Progenitor cell of endocrine pancreas (in vitro differentiated cells): ENCODE data around the gene IPO11. TPM values are rescaled to one million over a fixed set of nuclear protein-coding genes. Genes with fewer than 3 reads are reported as not detected.

Experiments used
- DNase-seq: peaks from one replicate; pipeline ENCODE4 v3.0.0; 2021; ENCODE audit warnings: low spot score; ENCODE audit not compliant: unreplicated experiment
- H3K27ac Mint-ChIP-seq: 2 replicates; pipeline ENCODE4 v1.8.0; 2021; ENCODE audit warnings: mild to moderate bottlenecking, moderate library complexity, mixed read lengths
- H3K27me3 Mint-ChIP-seq: 2 replicates; pipeline ENCODE4 v1.8.0; 2021; ENCODE audit warnings: mixed read lengths
- H3K36me3 Mint-ChIP-seq: 2 replicates; pipeline ENCODE4 v1.8.0; 2022; ENCODE audit warnings: mixed read lengths; ENCODE audit not compliant: insufficient read depth
- H3K4me1 Mint-ChIP-seq: 2 replicates; pipeline ENCODE4 v1.8.0; 2021; ENCODE audit warnings: low read depth, mixed read lengths
- H3K4me3 Mint-ChIP-seq: 2 replicates; pipeline ENCODE4 v1.8.0; 2021; ENCODE audit warnings: low read depth, mild to moderate bottlenecking, moderate library complexity, mixed read lengths
- H3K9me3 Mint-ChIP-seq: 2 replicates; pipeline ENCODE4 v1.8.0; 2021; ENCODE audit warnings: low read depth, mixed read lengths
- CTCF ChIP-seq: fragments of 200-600 bp; sonication (generic); IDR thresholded peaks from one replicate; pipeline ENCODE4 v1.5.0; 2021; ENCODE audit warnings: antibody characterized with exemption, mild to moderate bottlenecking; ENCODE audit not compliant: unreplicated experiment
- total RNA-seq: library from RNA; stranded (reverse); gene quantifications from 2 replicates; pipeline ENCODE4 v1.2.1, GENCODE V29; 2021

Gene IPO11
- total RNA-seq, 1 donor from 2014 or later: 32.7 TPM

GRCh38 chr5:62542720-62543119 is 130.2 kb downstream of the IPO11 start:
- Mint-ChIP-seq H3K4me3 (no peak overlapping the region), H3K27ac (no peak overlapping the region), H3K36me3 (peaks cover 28% of the 10 kb centered on the region)

GRCh38 chr5:62547945-62548630 is 135.5 kb downstream of the IPO11 start:
- Mint-ChIP-seq H3K9me3 (peaks cover 10% of the 10 kb centered on the region), H3K4me3 (no peak overlapping the region), H3K4me1 (peaks cover 4% of the 10 kb centered on the region), H3K36me3 (peaks cover 24% of the 10 kb centered on the region), H3K27me3 (no peaks in the 10 kb centered on the region), H3K27ac (no peak overlapping the region)
- no peak for TF ChIP-seq CTCF
- DNase-seq: no peak

More at GRCh38 chr5:62542720-62543119, 130.2 kb downstream of the IPO11 start:
- no peak for DNase-seq
- H3K9me3 Mint-ChIP-seq: peaks cover 10% of the 10 kb centered on the region
- H3K4me1 Mint-ChIP-seq: peaks cover 4% of the 10 kb centered on the region
- H3K27me3 Mint-ChIP-seq: no peaks in the 10 kb centered on the region
- no peak for TF ChIP-seq CTCF

- Mint-ChIP-seq H3K27ac (no peak overlapping the region), H3K9me3 (no peaks in the 10 kb centered on the region), H3K4me1 (no peaks in the 10 kb centered on the region), H3K4me3 (no peak overlapping the region), H3K36me3 (peaks cover 9% of the 10 kb centered on the region), H3K27me3 (no peaks in the 10 kb centered on the region)
- no peak for TF ChIP-seq CTCF
- DNase-seq: no peak
Measured at GRCh38 chr5:62550103-62550502, 137.5 kb downstream of the IPO11 start.

- H3K27ac Mint-ChIP-seq: no peak overlapping the region
- H3K9me3 Mint-ChIP-seq: no peaks in the 10 kb centered on the region
- no peak for TF ChIP-seq CTCF
- peaks cover 12% of the 10 kb centered on the region for H3K36me3 Mint-ChIP-seq
- H3K4me3 Mint-ChIP-seq: no peak overlapping the region
- DNase-seq: no peak
- no peaks in the 10 kb centered on the region for H3K27me3 Mint-ChIP-seq
- H3K4me1 Mint-ChIP-seq: no peaks in the 10 kb centered on the region
Measured at GRCh38 chr5:62555930-62556329, 143.4 kb downstream of the IPO11 start.

- DNase-seq: no peak
- H3K27me3 Mint-ChIP-seq: no peaks in the 10 kb centered on the region
- no peak for TF ChIP-seq CTCF
- H3K36me3 Mint-ChIP-seq: peaks cover 11% of the 10 kb centered on the region
- H3K4me3 Mint-ChIP-seq: no peak overlapping the region
- H3K9me3 Mint-ChIP-seq: no peaks in the 10 kb centered on the region
- no peaks in the 10 kb centered on the region for H3K4me1 Mint-ChIP-seq
- peak overlapping the region; percentile 6 for H3K27ac Mint-ChIP-seq
Measured at GRCh38 chr5:62558941-62559340, 146.4 kb downstream of the IPO11 start.
